ENCODE results near the gene ADAMTS20.

Gene ADAMTS20

GRCh38 chr12:43305065-43305464 lies 246.9 kb downstream of the ADAMTS20 start:
- Histone ChIP-seq H3K4me2 (ENCODE audit: low read depth, low read length) (no peak overlapping the region), H3K79me2 (ENCODE audit: low read length) (no peaks in the 10 kb centered on the region), H4K20me1 (ENCODE audit: insufficient read depth, low read length) (no peaks in the 10 kb centered on the region), H3K4me3 (ENCODE audit: low read length) (no peak overlapping the region), H3F3A (ENCODE audit: insufficient read depth, low read length) (no peaks in the 10 kb centered on the region), H3K4me1 (ENCODE audit: low read length) (no peaks in the 10 kb centered on the region), H3K27ac (ENCODE audit: low read length) (no peak overlapping the region), H3K9me3 (replicated peaks; ENCODE audit: insufficient read depth, low read length) (no peaks in the 10 kb centered on the region; the same call in 1 of the 2 replicates), H3K27me3 (replicated peaks; ENCODE audit: insufficient read depth, low read length) (no peaks in the 10 kb centered on the region), H3K9ac (ENCODE audit: low read length) (no peak overlapping the region), H3K36me3 (replicated peaks; ENCODE audit: insufficient read depth, low read length) (no peaks in the 10 kb centered on the region), H3K9me2 (replicated peaks; ENCODE audit: insufficient read depth, low read length) (no peaks in the 10 kb centered on the region), H2AFZ (ENCODE audit: low read length) (no peak overlapping the region)
- DNase-seq, result no peak
- TF ChIP-seq CTCF (IDR thresholded peaks at IDR 0.05; ENCODE audit: low read length) (no peak), EZH2phosphoT487 (IDR thresholded peaks at IDR 0.05; ENCODE audit: low read length) (no peak), EZH2 (optimal IDR thresholded peaks at IDR 0.05; ENCODE audit: low read depth, low read length) (no peak)

Data from MM.1S (cell line).